ENCODE results near the gene VWA7.
A peak's percentile ranks its signal among the peaks of the same experiment; 100 is the strongest.

Gene VWA7

GRCh38 chr6:31729515-31729978 is 47.6 kb downstream of the VWA7 start:
- CTCF ChIA-PET: interaction anchor here (0.6 to 3.6 kb wide), 20 partner anchors 10 to 230 kb away, joined by 3 to 28 read pairs (median 5); partner anchors contain the start of genes LY6G5C, MSH5 and NEU1
- H3K9me3 ChIP-seq (ENCODE audit: control insufficient read depth, insufficient read depth, low read depth, low read length): no peaks in the 10 kb centered on the region
- peak overlapping the region; percentile 74 for H3K4me3 ChIP-seq (ENCODE audit: low read depth, low read length)
- peak overlapping the region; percentile 67; the same call in 1 of the 2 replicates for H3K27ac ChIP-seq (ENCODE audit: extremely low read depth, low read depth, low read length)
- POLR2A ChIA-PET: interaction anchor here (0.6 to 4.7 kb wide), 32 partner anchors 9 to 1242 kb away, joined by 3 to 54 read pairs (median 5); partner anchors contain the start of genes ABHD16A, APOM, BAG6 and CSNK2B
- peaks cover 3% of the 10 kb centered on the region for H3K4me1 ChIP-seq (ENCODE audit: control insufficient read depth, insufficient read depth, low read length)
- peaks cover 12 to 63% of the 10 kb centered on the region in 2 experiments; a peak in 2 of 3 replicates for H3K36me3 ChIP-seq (ENCODE audit: control insufficient read depth in 2 of 2, insufficient read depth in 1 of 2, low read length in 2 of 2)
- TF ChIP-seq ZNF654 (tag by site-specific recombination; IDR thresholded peaks at IDR 0.05; ENCODE audit: low read depth) (peak; percentile 48), ZNF704 (tag by site-specific recombination; IDR thresholded peaks at IDR 0.05) (no peak), ZBTB49 (tag by site-specific recombination; IDR thresholded peaks at IDR 0.05; ENCODE audit: low read depth) (0 out of 2 replicates have a peak, but pooled peaks have one; percentile 70), ZEB2 (tag by site-specific recombination; IDR thresholded peaks at IDR 0.05) (peak; percentile 64; the same call in 1 of the 2 replicates), ZBTB17 (tag by site-specific recombination; IDR thresholded peaks at IDR 0.05) (peak; percentile 92), SCRT2 (tag by site-specific recombination; IDR thresholded peaks at IDR 0.05) (peak; percentile 79), REST (tag by site-specific recombination; IDR thresholded peaks at IDR 0.05) (peak; percentile 38; the same call in 1 of the 2 replicates), BCL6B (tag by site-specific recombination; IDR thresholded peaks at IDR 0.05) (no peak), SP3 (tag by site-specific recombination; IDR thresholded peaks at IDR 0.05) (peak; percentile 59), ZNF274 (IDR thresholded peaks at IDR 0.05; ENCODE audit: low read length) (no peak), ZNF274 (tag by site-specific recombination; IDR thresholded peaks at IDR 0.05; ENCODE audit: borderline replicate concordance) (no peak), BCL11A (tag by site-specific recombination; IDR thresholded peaks at IDR 0.05; ENCODE audit: low read depth) (peak; percentile 79), OSR2 (tag by site-specific recombination; IDR thresholded peaks at IDR 0.05) (peak; percentile 62), HOXC10 (CRISPR knock-in tag; IDR thresholded peaks at IDR 0.05) (0 out of 2 replicates have a peak, but pooled peaks have one; percentile 87), ZNF843 (tag by site-specific recombination; IDR thresholded peaks at IDR 0.05) (no peak), ZSCAN30 (tag by site-specific recombination; IDR thresholded peaks at IDR 0.05) (0 out of 2 replicates have a peak, but pooled peaks have one; percentile 19), GLIS2 (tag by site-specific recombination; IDR thresholded peaks at IDR 0.05) (no peak), KLF10 (tag by site-specific recombination; IDR thresholded peaks at IDR 0.05) (peak; percentile 84), KLF9 (tag by site-specific recombination; IDR thresholded peaks at IDR 0.05; ENCODE audit: low read depth) (peak; percentile 90), ZBTB21 (tag by site-specific recombination; IDR thresholded peaks at IDR 0.05) (no peak), ZNF2 (tag by site-specific recombination; IDR thresholded peaks at IDR 0.05) (peak; percentile 38), ZNF501 (tag by site-specific recombination; IDR thresholded peaks at IDR 0.05) (peak; percentile 49; the same call in 1 of the 2 replicates), SP7 (tag by site-specific recombination; IDR thresholded peaks at IDR 0.05) (peak; percentile 51), ZNF629 (tag by site-specific recombination; IDR thresholded peaks at IDR 0.05) (peak; percentile 41; the same call in 1 of the 2 replicates), WT1 (tag by site-specific recombination; IDR thresholded peaks at IDR 0.05) (peak; percentile 79), ZNF214 (tag by site-specific recombination; IDR thresholded peaks at IDR 0.05; ENCODE audit: borderline replicate concordance) (no peak), KLF1 (tag by site-specific recombination; IDR thresholded peaks at IDR 0.05) (peak; percentile 70; the same call in 1 of the 2 replicates), KLF8 (tag by site-specific recombination; IDR thresholded peaks at IDR 0.05) (peak; percentile 10; the same call in 1 of the 2 replicates), ZNF239 (tag by site-specific recombination; IDR thresholded peaks at IDR 0.05) (no peak), ZNF692 (tag by site-specific recombination; IDR thresholded peaks at IDR 0.05) (no peak)
